ENCODE data around the gene LIN7A.

The LIN7A gene

DNA sequence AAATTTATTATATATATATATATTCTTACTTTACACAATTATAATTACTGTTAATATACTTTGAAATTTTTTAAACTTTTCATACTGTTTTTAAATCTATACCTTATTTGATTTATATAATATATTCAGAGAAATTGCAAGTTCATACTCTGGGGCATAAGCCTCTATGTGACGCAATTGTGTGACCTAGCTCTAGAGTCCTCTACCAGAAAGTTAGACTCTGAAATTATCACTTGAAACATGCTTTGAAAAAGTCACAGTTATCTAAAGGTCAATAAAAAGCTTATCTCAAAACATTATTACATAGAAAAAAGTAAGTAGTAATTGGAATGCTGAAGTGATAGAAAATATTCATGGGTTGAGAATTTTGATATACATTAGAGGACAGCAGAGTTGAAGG lies 93.8 kb downstream of the LIN7A start:
- no peak overlapping the region for H3K27ac ChIP-seq (ENCODE audit: low read depth, low read length)
- no peaks in the 10 kb centered on the region for H3K4me1 ChIP-seq (ENCODE audit: control insufficient read depth in 5 of 5, insufficient read depth in 5 of 5, low read length in 5 of 5)
- H3K4me3 ChIP-seq (ENCODE audit: low read depth in 1 of 5, low read length in 5 of 5), result no peak overlapping the region
- H3K36me3 ChIP-seq (ENCODE audit: control insufficient read depth in 5 of 5, insufficient read depth in 5 of 5, low read length in 5 of 5), result no peaks in the 10 kb centered on the region
- no peaks in the 10 kb centered on the region for H3K27me3 ChIP-seq (ENCODE audit: control insufficient read depth in 5 of 5, insufficient read depth in 4 of 5, low read length in 5 of 5)
- H3K9me3 ChIP-seq (ENCODE audit: control insufficient read depth in 5 of 5, low read length in 5 of 5), result no peaks in the 10 kb centered on the region
- no peak overlapping the region for H3K9ac ChIP-seq (ENCODE audit: low read length in 5 of 5)

DNA sequence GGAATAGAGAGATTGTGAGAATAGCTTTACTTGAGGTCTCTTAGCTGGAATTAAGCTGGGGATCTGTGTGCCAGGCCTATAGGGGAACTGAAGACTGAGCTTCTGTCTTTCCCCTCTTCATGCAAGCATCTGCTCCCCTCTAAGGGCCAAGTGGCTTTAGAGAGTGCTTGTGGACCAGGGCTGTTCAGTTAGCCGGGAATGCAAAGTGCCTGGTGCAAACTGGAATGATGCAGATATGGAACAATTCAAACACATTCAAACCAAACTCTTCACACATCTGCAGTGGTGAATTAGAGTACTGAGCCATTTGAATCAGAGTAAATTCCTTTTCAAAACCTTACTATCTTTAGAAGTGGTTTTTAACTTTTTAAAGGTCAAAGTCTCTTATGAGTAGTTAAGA lies 99.0 kb downstream of the LIN7A start:
- Histone ChIP-seq H3K27me3 (ENCODE audit: control insufficient read depth in 5 of 5, insufficient read depth in 4 of 5, low read length in 5 of 5) (no peaks in the 10 kb centered on the region), H3K9me3 (ENCODE audit: control insufficient read depth in 5 of 5, low read length in 5 of 5) (no peaks in the 10 kb centered on the region), H3K4me1 (ENCODE audit: control insufficient read depth in 5 of 5, insufficient read depth in 5 of 5, low read length in 5 of 5) (peaks cover 0 to 11% (median 0%) of the 10 kb centered on the region in 5 donors), H3K36me3 (ENCODE audit: control insufficient read depth in 5 of 5, insufficient read depth in 5 of 5, low read length in 5 of 5) (no peaks in the 10 kb centered on the region), H3K27ac (ENCODE audit: low read depth, low read length) (no peak overlapping the region), H3K9ac (ENCODE audit: low read length in 5 of 5) (no peak overlapping the region), H3K4me3 (ENCODE audit: low read depth in 1 of 5, low read length in 5 of 5) (no peak overlapping the region)

DNA sequence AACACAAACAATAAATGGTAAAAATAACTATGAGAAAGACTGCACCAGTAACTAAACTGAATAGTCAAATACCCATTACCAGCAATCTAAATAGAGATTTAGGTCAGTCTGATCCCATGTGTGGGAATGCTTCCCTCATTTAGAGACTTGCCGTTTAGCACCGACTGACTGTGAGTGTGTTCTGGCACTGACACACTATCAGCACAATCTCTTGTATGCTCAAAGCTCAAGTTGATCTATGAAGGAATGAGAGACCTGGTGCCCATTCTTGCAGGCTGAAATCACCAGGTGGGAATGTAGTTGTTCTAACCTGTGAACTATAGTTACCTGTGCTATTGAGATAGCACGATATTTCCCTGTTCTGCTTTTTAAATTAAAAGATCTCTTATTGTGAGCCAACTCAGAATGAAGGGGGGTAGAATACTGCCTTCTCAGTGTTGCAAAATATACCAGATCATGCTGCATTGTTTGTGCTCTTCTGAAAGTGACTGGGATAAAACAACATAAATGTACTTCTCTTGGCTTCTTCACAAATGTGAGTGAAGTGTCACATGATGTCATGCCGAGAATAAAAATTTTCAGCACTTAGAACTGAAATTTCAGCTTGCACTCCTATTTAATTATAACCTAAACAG lies 99.6 kb downstream of the LIN7A start:
- peaks cover 0 to 11% (median 0%) of the 10 kb centered on the region in 5 donors for H3K4me1 ChIP-seq (ENCODE audit: control insufficient read depth in 5 of 5, insufficient read depth in 5 of 5, low read length in 5 of 5)
- H3K27me3 ChIP-seq (ENCODE audit: control insufficient read depth in 5 of 5, insufficient read depth in 4 of 5, low read length in 5 of 5), result no peaks in the 10 kb centered on the region
- H3K9ac ChIP-seq (ENCODE audit: low read length in 5 of 5), result no peak overlapping the region
- H3K36me3 ChIP-seq (ENCODE audit: control insufficient read depth in 5 of 5, insufficient read depth in 5 of 5, low read length in 5 of 5), result no peaks in the 10 kb centered on the region
- H3K9me3 ChIP-seq (ENCODE audit: control insufficient read depth in 5 of 5, low read length in 5 of 5), result no peaks in the 10 kb centered on the region
- H3K4me3 ChIP-seq (ENCODE audit: low read depth in 1 of 5, low read length in 5 of 5), result no peak overlapping the region
- no peak overlapping the region for H3K27ac ChIP-seq (ENCODE audit: low read depth, low read length)

DNA sequence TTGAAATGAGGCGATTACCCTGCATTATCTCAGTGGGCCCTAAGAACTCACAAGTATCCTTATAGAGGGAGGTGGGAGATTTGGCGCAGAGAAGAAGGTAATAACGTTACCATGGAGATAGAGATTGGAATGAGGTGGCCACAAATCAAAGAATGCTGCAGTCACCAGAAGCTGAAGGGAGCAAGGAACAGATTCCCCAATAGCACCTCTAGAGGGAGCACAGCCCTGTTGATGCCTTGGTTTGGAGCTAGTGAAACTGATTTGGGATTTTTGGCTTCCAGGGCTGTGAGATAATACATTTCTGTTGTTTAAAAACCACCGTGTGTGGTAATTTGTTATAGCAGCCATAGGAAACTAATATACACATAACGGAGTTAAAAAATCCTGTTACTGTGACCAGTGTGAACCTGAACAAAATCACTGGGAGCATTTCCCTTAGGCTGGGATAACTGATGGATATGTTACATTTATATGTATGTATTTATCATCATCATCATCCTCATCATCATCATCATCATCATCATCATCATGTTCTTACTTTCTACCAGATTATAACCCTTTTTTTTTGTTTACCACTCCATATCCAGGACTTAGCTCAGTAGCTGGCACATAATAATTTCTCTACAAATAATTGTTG lies 100.3 kb downstream of the LIN7A start:
- Histone ChIP-seq H3K36me3 (ENCODE audit: control insufficient read depth in 5 of 5, insufficient read depth in 5 of 5, low read length in 5 of 5) (no peaks in the 10 kb centered on the region), H3K9me3 (ENCODE audit: control insufficient read depth in 5 of 5, low read length in 5 of 5) (no peaks in the 10 kb centered on the region), H3K4me1 (ENCODE audit: control insufficient read depth in 5 of 5, insufficient read depth in 5 of 5, low read length in 5 of 5) (peaks cover 0 to 11% (median 0%) of the 10 kb centered on the region in 5 donors), H3K27ac (ENCODE audit: low read depth, low read length) (no peak overlapping the region), H3K27me3 (ENCODE audit: control insufficient read depth in 5 of 5, insufficient read depth in 4 of 5, low read length in 5 of 5) (no peaks in the 10 kb centered on the region), H3K9ac (ENCODE audit: low read length in 5 of 5) (no peak overlapping the region), H3K4me3 (ENCODE audit: low read depth in 1 of 5, low read length in 5 of 5) (no peak overlapping the region)

DNA sequence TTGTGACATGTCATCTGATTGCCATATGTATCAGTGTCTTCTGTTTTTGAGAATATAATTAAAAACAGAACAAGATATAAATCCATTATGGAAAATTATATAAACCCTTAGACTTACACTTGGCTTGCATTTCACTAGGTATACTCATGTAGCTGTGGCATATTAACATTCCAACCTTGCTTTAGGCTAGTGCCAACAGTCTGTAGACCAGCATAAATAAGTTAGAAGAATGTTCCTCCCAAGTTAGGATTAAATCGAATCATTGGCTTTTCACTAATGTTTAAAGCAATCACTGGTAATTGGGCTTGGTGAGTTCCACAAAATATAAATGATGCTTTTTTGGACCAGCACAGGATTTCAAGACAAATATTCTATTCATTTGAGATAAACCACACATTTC lies 103.0 kb downstream of the LIN7A start:
- Histone ChIP-seq H3K9me3 (ENCODE audit: control insufficient read depth in 5 of 5, low read length in 5 of 5) (no peaks in the 10 kb centered on the region), H3K9ac (ENCODE audit: low read length in 5 of 5) (no peak overlapping the region), H3K4me1 (ENCODE audit: control insufficient read depth in 5 of 5, insufficient read depth in 5 of 5, low read length in 5 of 5) (peaks cover 0 to 11% (median 0%) of the 10 kb centered on the region in 5 donors)

DNA sequence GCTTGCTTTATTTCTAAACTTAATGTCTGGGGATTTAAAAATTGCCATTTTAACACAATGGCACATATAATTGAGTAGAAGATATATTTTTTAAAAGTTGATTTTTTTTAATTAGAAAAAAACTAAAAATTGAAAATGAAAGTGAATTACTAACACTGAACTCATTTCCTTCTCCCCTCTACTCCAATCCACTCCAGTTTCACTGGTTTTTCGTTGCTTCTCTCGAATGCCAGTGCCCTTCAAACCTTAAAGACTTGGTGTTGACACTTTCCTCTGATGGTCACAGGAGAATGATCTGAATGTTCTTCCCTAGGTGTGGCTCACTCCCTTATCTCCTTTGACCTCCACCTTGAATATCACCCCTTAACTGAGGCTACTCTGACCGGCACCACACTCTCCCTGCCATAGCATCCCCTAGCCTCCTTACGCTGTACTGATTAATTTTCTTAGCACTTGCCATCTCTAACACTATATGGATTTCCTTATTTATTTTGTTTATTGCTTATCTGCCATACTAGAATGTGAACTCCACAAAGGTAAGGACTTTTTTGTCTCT lies 107.1 kb downstream of the LIN7A start:
- no peaks in the 10 kb centered on the region for H3K36me3 ChIP-seq (ENCODE audit: control insufficient read depth in 5 of 5, insufficient read depth in 5 of 5, low read length in 5 of 5)
- H3K9ac ChIP-seq (ENCODE audit: low read length in 5 of 5), result no peak overlapping the region
- no peaks in the 10 kb centered on the region for H3K27me3 ChIP-seq (ENCODE audit: control insufficient read depth in 5 of 5, insufficient read depth in 4 of 5, low read length in 5 of 5)
- no peak overlapping the region for H3K27ac ChIP-seq (ENCODE audit: low read depth, low read length)
- no peaks in the 10 kb centered on the region for H3K4me1 ChIP-seq (ENCODE audit: control insufficient read depth in 5 of 5, insufficient read depth in 5 of 5, low read length in 5 of 5)
- no peaks in the 10 kb centered on the region for H3K9me3 ChIP-seq (ENCODE audit: control insufficient read depth in 5 of 5, low read length in 5 of 5)
- H3K4me3 ChIP-seq (ENCODE audit: low read depth in 1 of 5, low read length in 5 of 5), result no peak overlapping the region

More for the DNA sequence above, 103.0 kb downstream of the LIN7A start:
- no peak overlapping the region for H3K27ac ChIP-seq (ENCODE audit: low read depth, low read length)
- H3K36me3 ChIP-seq (ENCODE audit: control insufficient read depth in 5 of 5, insufficient read depth in 5 of 5, low read length in 5 of 5), result no peaks in the 10 kb centered on the region
- H3K27me3 ChIP-seq (ENCODE audit: control insufficient read depth in 5 of 5, insufficient read depth in 4 of 5, low read length in 5 of 5), result no peaks in the 10 kb centered on the region
- no peak overlapping the region for H3K4me3 ChIP-seq (ENCODE audit: low read depth in 1 of 5, low read length in 5 of 5)

DNA sequence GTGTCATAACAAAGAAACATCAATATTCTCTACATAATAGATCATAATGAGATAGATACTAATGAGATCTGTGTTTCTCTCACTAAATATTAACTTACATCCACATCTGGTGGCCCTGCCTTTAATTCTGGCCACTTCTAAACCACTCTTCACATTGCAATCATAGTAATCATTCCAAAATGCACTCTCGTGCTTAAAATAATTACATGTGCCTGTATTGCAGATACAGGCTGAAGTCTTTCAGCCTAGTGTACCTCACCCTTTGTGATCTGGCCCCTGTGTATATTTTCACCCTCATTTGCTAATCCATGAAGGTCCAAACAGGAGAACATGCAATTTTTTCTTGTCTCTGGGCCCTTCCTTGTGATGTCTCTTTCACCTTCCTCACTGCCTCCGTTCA lies 108.0 kb downstream of the LIN7A start:
- H3K9ac ChIP-seq (ENCODE audit: low read length in 5 of 5), result no peak overlapping the region

DNA sequence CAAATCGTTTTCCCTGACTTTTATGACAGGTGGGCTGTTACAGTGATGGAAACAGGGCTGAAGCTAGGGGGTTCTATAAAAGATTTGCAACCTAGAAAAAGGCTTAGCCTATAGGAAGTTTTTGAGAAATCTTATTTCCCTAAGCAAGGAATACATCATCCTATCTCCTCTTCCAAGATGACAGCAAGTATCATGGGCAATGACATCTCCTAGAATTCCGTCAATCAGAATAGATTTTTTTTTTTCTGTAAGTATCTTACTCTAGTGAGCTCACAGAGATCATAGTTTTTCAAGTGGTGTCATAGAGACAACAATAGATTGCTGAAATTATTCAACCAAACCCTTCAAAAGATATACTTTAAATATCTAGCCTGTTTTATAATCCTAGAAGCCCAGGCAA lies 112.2 kb downstream of the LIN7A start:
- H3K4me1 ChIP-seq (ENCODE audit: control insufficient read depth in 5 of 5, insufficient read depth in 5 of 5, low read length in 5 of 5), result no peaks in the 10 kb centered on the region
- H3K9ac ChIP-seq (ENCODE audit: low read length in 5 of 5), result no peak overlapping the region
- no peaks in the 10 kb centered on the region for H3K27me3 ChIP-seq (ENCODE audit: control insufficient read depth in 5 of 5, insufficient read depth in 4 of 5, low read length in 5 of 5)
- no peaks in the 10 kb centered on the region for H3K36me3 ChIP-seq (ENCODE audit: control insufficient read depth in 5 of 5, insufficient read depth in 5 of 5, low read length in 5 of 5)
- H3K4me3 ChIP-seq (ENCODE audit: low read depth in 1 of 5, low read length in 5 of 5), result no peak overlapping the region
- no peak overlapping the region for H3K27ac ChIP-seq (ENCODE audit: low read depth, low read length)
- peaks cover 0 to 3% (median 0%) of the 10 kb centered on the region in 5 donors for H3K9me3 ChIP-seq (ENCODE audit: control insufficient read depth in 5 of 5, low read length in 5 of 5)

More for the DNA sequence above, 108.0 kb downstream of the LIN7A start:
- Histone ChIP-seq H3K27me3 (ENCODE audit: control insufficient read depth in 5 of 5, insufficient read depth in 4 of 5, low read length in 5 of 5) (no peaks in the 10 kb centered on the region), H3K4me1 (ENCODE audit: control insufficient read depth in 5 of 5, insufficient read depth in 5 of 5, low read length in 5 of 5) (no peaks in the 10 kb centered on the region), H3K36me3 (ENCODE audit: control insufficient read depth in 5 of 5, insufficient read depth in 5 of 5, low read length in 5 of 5) (no peaks in the 10 kb centered on the region), H3K27ac (ENCODE audit: low read depth, low read length) (no peak overlapping the region), H3K4me3 (ENCODE audit: low read depth in 1 of 5, low read length in 5 of 5) (no peak overlapping the region), H3K9me3 (ENCODE audit: control insufficient read depth in 5 of 5, low read length in 5 of 5) (no peaks in the 10 kb centered on the region)

DNA sequence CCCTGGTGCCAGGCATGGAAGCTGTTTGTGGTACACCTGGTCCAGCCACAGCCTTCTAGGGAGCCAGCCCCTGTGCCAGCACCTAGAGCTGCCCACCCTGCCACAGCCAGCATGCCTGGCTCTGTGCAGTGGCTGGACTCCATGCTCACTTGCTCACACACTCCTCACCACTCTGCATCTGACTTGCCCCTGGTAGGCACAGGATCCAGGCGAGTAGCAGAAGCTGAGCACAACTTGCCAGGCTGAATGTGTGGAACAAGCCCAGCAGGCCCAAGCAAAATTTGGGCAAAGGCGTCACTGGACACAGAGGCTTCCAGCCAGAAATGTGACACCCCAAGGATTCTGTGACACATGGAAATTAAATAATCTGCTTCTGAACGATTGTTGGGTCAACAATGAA lies 114.3 kb downstream of the LIN7A start:
- no peak overlapping the region for H3K4me3 ChIP-seq (ENCODE audit: low read depth in 1 of 5, low read length in 5 of 5)
- H3K4me1 ChIP-seq (ENCODE audit: control insufficient read depth in 5 of 5, insufficient read depth in 5 of 5, low read length in 5 of 5), result no peaks in the 10 kb centered on the region
- no peak overlapping the region for H3K27ac ChIP-seq (ENCODE audit: low read depth, low read length)
- no peaks in the 10 kb centered on the region for H3K27me3 ChIP-seq (ENCODE audit: control insufficient read depth in 5 of 5, insufficient read depth in 4 of 5, low read length in 5 of 5)
- H3K9me3 ChIP-seq (ENCODE audit: control insufficient read depth in 5 of 5, low read length in 5 of 5), result peaks cover 0 to 3% (median 0%) of the 10 kb centered on the region in 5 donors
- no peaks in the 10 kb centered on the region for H3K36me3 ChIP-seq (ENCODE audit: control insufficient read depth in 5 of 5, insufficient read depth in 5 of 5, low read length in 5 of 5)
- no peak overlapping the region for H3K9ac ChIP-seq (ENCODE audit: low read length in 5 of 5)

DNA sequence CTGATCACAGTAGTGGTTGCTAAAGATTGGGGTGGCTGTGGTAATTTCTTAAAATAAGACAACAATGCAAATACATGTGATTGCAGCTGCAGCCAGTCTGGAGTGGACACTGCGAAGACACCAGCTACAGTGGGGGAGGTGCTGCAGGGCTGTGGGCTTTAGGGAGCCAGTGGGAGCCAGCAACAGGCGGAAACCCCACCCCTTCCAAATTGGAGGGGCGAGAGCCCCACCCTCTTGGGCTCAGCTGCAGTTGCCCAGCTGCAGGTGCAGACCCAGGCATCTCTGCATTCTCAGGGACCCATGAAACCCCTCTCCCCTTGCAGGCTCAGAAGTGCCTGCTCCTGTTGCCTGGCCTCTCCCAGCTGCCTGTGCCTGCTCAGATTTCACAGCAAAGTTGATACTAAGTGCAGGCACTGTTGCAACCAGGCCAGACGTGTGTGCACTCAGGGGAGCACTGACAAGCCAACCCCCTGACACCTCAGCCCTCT lies 116.2 kb downstream of the LIN7A start:
- H3K4me1 ChIP-seq (ENCODE audit: control insufficient read depth in 5 of 5, insufficient read depth in 5 of 5, low read length in 5 of 5), result no peaks in the 10 kb centered on the region

More for the DNA sequence above, 116.2 kb downstream of the LIN7A start:
- H3K27me3 ChIP-seq (ENCODE audit: control insufficient read depth in 5 of 5, insufficient read depth in 4 of 5, low read length in 5 of 5), result no peaks in the 10 kb centered on the region
- H3K9me3 ChIP-seq (ENCODE audit: control insufficient read depth in 5 of 5, low read length in 5 of 5), result peaks cover 0 to 3% (median 0%) of the 10 kb centered on the region in 5 donors
- no peak overlapping the region for H3K4me3 ChIP-seq (ENCODE audit: low read depth in 1 of 5, low read length in 5 of 5)
- no peak overlapping the region for H3K27ac ChIP-seq (ENCODE audit: low read depth, low read length)
- no peak overlapping the region for H3K9ac ChIP-seq (ENCODE audit: low read length in 5 of 5)
- H3K36me3 ChIP-seq (ENCODE audit: control insufficient read depth in 5 of 5, insufficient read depth in 5 of 5, low read length in 5 of 5), result no peaks in the 10 kb centered on the region
